ENCODE measurements around the gene ACADS. TPM values are rescaled to one million over a fixed set of nuclear protein-coding genes. Genes with fewer than 3 reads are reported as not detected.

Gene ACADS
- total and polyA plus RNA-seq, 9 of the 15 experiments (the other 6 are each of a cell fraction or from before 2014, with no cell fraction given): 0.06 to 20.3 (median 8.8) TPM

DNA sequence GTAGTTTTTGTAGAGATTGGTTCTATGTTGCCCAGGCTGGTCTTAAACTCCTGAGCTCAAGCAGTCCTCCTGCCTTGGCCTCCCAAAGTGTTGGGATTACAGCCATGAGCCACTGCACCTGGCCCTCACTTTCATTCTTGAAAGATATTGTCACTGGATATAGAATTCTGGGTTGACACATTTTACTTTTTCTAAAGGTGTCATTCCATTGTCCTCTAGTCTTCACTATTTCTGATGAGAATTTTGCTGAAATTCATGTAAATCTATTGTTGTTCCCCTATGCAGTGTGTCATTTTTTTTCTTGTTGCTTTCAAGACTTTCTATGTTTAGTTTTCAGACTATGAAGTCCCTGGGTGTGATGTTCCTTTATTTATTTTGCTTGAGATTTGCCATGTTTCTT, 29.2 kb downstream of the ACADS start (continued):
- no peak for TF ChIP-seq TCF7L2 (IDR thresholded peaks at IDR 0.05; ENCODE audit: low read depth, low read length)
- no peak for TF ChIP-seq MITF (IDR thresholded peaks at IDR 0.05)
- no peak for TF ChIP-seq ZNF551 (CRISPR knock-in tag; IDR thresholded peaks at IDR 0.05)
- no peak for TF ChIP-seq ZNF282 (CRISPR knock-in tag; IDR thresholded peaks at IDR 0.05)
- TF ChIP-seq MYC (IDR thresholded peaks at IDR 0.05; ENCODE audit: low read depth, low read length): no peak
- TF ChIP-seq MYC (CRISPR knock-in tag; IDR thresholded peaks at IDR 0.05; ENCODE audit: borderline replicate concordance, low read depth): no peak
- no peak for TF ChIP-seq SAP30 (IDR thresholded peaks at IDR 0.05; ENCODE audit: borderline replicate concordance, insufficient read depth, low read depth, low read length, poor library complexity, severe bottlenecking)
- TF ChIP-seq ZC3H11A (IDR thresholded peaks at IDR 0.05; ENCODE audit: low read depth, low read length): no peak

- ChIA-PET POLR2A (interaction anchor here (0.6 kb wide), 1 partner anchor 41 kb away, joined by 3 read pairs; no protein-coding TSS in a partner anchor), CTCF (ENCODE audit: low intra/inter-chr PET ratio) (no interaction called here)
- H2AFZ ChIP-seq (ENCODE audit: low read depth, low read length): no peak overlapping the region
- intact Hi-C loops (cut with micrococcal nuclease) (no loop called here), in situ Hi-C loops (cut with MboI) (no loop called here)
- DNase-seq (ENCODE audit: extremely low read depth in 1 of 4, low spot score in 3 of 4) (no peak), FAIRE-seq (no peak), ATAC-seq (no peak)
- H3K27ac ChIP-seq (ENCODE audit: extremely low read depth, low read depth, low read length): no peak overlapping the region
- no peaks in the 10 kb centered on the region for H3K9me1 ChIP-seq (ENCODE audit: control insufficient read depth, insufficient read depth, low read length)
- H3K4me2 ChIP-seq (ENCODE audit: insufficient read depth, low read length): no peak overlapping the region
- no peaks in the 10 kb centered on the region for H3K9me3 ChIP-seq (replicated peaks; ENCODE audit: control insufficient read depth, insufficient read depth, low read depth, low read length)
- peaks cover 3 to 8% of the 10 kb centered on the region in 2 experiments; a peak in 3 of 5 replicates for H3K4me1 ChIP-seq (replicated peaks in 1 of 2; ENCODE audit: control insufficient read depth in 2 of 2, insufficient read depth in 2 of 2, low read length in 2 of 2)
- H3K9ac ChIP-seq (ENCODE audit: insufficient read depth in 1 of 2, low read depth in 2 of 2, low read length in 2 of 2): no peak overlapping the region
- no peaks in the 10 kb centered on the region for H3K27me3 ChIP-seq (ENCODE audit: control insufficient read depth in 2 of 2, insufficient read depth in 2 of 2, low read length in 2 of 2)
- no peaks in the 10 kb centered on the region for H3K79me2 ChIP-seq (ENCODE audit: control insufficient read depth, insufficient read depth, low read length)
- H3K4me3 ChIP-seq: no peak overlapping the region
- no peaks in the 10 kb centered on the region for H3K36me3 ChIP-seq (ENCODE audit: control insufficient read depth, insufficient read depth, low read length)
- no TSS peak for BruUV-seq (replicated peaks)
- H4K20me1 ChIP-seq (replicated peaks; ENCODE audit: control insufficient read depth, insufficient read depth, low read length): no peaks in the 10 kb centered on the region
- TF ChIP-seq ARNT (IDR thresholded peaks at IDR 0.05) (no peak), ZNF740 (CRISPR knock-in tag; IDR thresholded peaks at IDR 0.05) (no peak), ZNF740 (tag; IDR thresholded peaks at IDR 0.05) (no peak), MBD1 (CRISPR knock-in tag; IDR thresholded peaks at IDR 0.05) (no peak), POLR3A (IDR thresholded peaks at IDR 0.05; ENCODE audit: borderline replicate concordance, extremely low read depth, insufficient read depth, insufficient read length) (no peak), MEF2A (IDR thresholded peaks at IDR 0.05; ENCODE audit: control insufficient read depth, low read depth, low read length) (no peak), NEUROD1 (IDR thresholded peaks at IDR 0.05; ENCODE audit: borderline replicate concordance, low read depth, low read length, partially characterized antibody) (no peak), CXXC5 (CRISPR knock-in tag; IDR thresholded peaks at IDR 0.05) (no peak), TAF7 (tag; IDR thresholded peaks at IDR 0.05) (no peak)
These were observed 29.6 kb downstream of the ACADS start for GRCh38 chr12:120755269-120755668.

All from K562 (cell line).